ENCODE results near the gene PRAC1. TPM values are rescaled to one million over a fixed set of nuclear protein-coding genes. Genes with fewer than 3 reads are reported as not detected.
A peak's percentile ranks its signal among the peaks of the same experiment; 100 is the strongest.

PRAC1 gene
- polyA plus RNA-seq, 6 donors from 2014 or later: not detected

DNA sequence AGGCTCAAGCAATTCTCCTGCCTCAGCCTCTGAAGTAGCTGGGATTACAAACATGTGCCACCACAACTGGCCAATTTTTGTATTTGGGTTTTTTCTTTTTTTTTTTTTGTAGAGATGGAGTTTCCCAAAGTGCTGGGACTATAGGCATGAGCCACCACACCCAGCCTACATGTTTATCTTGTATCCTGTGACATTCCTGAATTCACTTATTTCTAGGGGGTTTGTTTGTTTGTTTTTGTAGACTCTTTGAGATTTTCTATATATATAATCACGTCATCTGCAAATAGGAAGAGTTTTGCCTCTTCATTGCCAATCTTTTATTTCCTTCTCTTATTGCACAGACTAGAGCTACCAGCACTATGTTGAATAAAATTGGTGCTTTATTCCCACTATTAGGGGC lies 29.1 kb downstream of the PRAC1 start:
- Mint-ChIP-seq H3K27ac (no peak overlapping the region), H3K36me3 (peaks cover 5 to 13% of the 10 kb centered on the region in 2 donors), H3K27me3 (peaks cover 37 to 58% (median 52%) of the 10 kb centered on the region in 3 donors), H3K4me1 (no peaks in the 10 kb centered on the region), H3K9me3 (peaks cover 2 to 18% (median 5%) of the 10 kb centered on the region in 7 donors), H3K4me3 (no peak overlapping the region)
- DNase-seq (no peak), ATAC-seq (ENCODE audit: low read depth in 2 of 2) (no peak)

DNA sequence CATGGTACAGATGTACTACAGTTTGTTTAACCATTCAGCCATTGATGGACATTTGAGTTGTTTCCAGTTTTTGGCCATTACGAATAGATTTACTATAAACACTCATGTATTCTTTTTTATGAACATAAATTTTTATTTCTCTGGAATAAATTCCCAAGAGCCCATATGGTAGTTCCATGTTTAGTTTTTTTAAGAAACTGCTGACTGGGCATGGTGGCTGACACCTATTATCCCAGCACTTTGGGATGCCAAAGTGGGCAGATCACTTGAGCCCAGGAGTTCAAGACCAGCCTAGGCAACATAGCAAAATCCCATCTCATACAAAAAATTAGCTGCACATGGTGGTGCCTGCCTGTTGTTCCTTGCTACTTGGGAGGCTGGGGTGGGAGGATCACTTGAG lies 30.3 kb downstream of the PRAC1 start:
- H3K27ac Mint-ChIP-seq: no peak overlapping the region
- no peaks in the 10 kb centered on the region for H3K4me1 Mint-ChIP-seq
- DNase-seq (no peak), ATAC-seq (ENCODE audit: low read depth in 2 of 2) (no peak)
- peaks cover 36 to 47% (median 43%) of the 10 kb centered on the region in 3 donors for H3K27me3 Mint-ChIP-seq
- H3K4me3 Mint-ChIP-seq: no peak overlapping the region
- peaks cover 2 to 18% (median 5%) of the 10 kb centered on the region in 7 donors for H3K9me3 Mint-ChIP-seq
- H3K36me3 Mint-ChIP-seq: peaks cover 5 to 13% of the 10 kb centered on the region in 2 donors

DNA sequence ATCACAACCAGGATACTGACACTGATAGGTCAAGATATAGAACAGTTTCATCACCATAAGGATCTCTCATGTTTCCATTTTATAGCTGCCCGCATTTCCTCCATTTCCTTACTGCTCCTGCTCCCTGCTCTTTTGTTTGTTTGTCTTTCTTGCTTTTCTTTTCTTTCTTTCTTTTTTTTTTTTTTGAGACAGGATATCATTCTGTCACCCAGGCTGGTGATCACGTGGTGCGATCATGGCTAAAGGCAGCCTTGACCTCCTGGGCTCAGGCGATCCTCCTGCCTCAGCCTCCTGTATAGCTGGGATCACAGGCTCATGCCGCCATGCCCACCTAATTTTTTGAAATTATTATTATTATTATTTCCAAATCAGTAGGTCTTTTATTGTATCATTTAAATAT lies 31.7 kb downstream of the PRAC1 start:
- H3K4me1 Mint-ChIP-seq: no peaks in the 10 kb centered on the region
- H3K4me3 Mint-ChIP-seq: no peak overlapping the region
- ATAC-seq (ENCODE audit: low read depth in 2 of 2) (no peak), DNase-seq (no peak)
- peaks cover 2 to 11% (median 5%) of the 10 kb centered on the region in 7 donors for H3K9me3 Mint-ChIP-seq
- H3K27me3 Mint-ChIP-seq: peaks cover 25 to 39% (median 30%) of the 10 kb centered on the region in 3 donors
- no peak overlapping the region for H3K27ac Mint-ChIP-seq
- H3K36me3 Mint-ChIP-seq: peaks cover 5 to 13% of the 10 kb centered on the region in 2 donors

DNA sequence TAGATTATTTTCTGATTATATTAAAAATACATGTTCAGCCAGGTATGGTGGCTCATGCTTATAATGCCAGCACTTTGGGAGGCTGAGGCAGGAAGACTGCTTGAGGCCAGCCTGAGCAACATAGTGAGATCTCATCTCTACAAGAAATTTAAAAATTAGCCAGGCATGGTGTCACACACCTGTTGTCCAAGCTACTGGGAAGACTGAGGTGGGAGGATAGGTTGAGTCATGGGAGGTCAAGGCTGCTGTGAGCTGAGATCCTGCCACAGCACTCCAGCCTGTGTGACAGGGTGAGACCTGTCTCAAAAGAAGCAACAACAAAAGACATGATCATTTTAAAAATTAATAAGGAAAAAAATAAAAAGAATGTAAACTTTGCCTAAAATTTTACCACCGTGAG lies 40.7 kb downstream of the PRAC1 start:
- Mint-ChIP-seq H3K4me1 (peaks cover 0 to 6% (median 3%) of the 10 kb centered on the region in 3 donors), H3K27ac (no peak overlapping the region), H3K27me3 (peaks cover 44 to 68% (median 57%) of the 10 kb centered on the region in 3 donors), H3K9me3 (no peaks in the 10 kb centered on the region), H3K36me3 (no peaks in the 10 kb centered on the region), H3K4me3 (no peak overlapping the region)
- ATAC-seq (ENCODE audit: low read depth in 2 of 2) (no peak), DNase-seq (no peak)

DNA sequence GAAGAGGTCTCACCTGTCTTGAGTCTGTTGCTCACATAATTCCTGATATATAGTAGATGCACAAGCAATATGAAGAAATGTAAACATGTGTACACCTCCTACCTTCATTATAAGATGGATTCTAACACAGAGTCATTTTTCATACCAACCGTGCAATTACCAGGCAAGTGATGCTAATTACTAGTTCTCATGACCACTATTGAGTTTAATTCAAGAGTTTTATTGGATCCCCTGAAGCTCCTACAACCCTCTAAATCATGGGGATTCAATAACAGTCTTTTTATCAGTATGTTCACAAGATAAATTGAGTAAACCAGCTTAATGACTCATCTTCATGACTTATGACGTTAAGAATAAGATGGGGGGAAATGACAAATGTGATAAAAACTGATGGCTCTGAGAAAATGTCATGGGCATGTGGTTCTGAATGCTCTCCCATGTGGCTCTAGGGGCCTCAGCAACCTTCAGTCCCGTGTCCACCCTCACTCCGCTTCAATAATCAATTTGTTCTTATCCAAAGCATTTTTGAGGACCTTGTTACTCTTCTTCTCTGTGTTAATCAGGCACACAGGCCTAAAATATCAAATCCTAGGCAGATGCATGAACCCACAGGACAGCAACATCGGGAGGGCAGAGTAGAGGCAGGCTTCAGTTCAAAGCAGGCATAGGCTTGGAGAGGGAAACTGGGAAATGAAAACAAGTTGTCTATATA lies 42.8 kb downstream of the PRAC1 start:
- Mint-ChIP-seq H3K4me3 (no peak overlapping the region), H3K27me3 (peaks cover 54 to 76% (median 58%) of the 10 kb centered on the region in 3 donors), H3K27ac (no peak overlapping the region), H3K9me3 (no peaks in the 10 kb centered on the region), H3K4me1 (peaks cover 0 to 6% (median 3%) of the 10 kb centered on the region in 3 donors), H3K36me3 (no peaks in the 10 kb centered on the region)
- DNase-seq: no peak
- ATAC-seq (ENCODE audit: low read depth in 2 of 2): no peak

DNA sequence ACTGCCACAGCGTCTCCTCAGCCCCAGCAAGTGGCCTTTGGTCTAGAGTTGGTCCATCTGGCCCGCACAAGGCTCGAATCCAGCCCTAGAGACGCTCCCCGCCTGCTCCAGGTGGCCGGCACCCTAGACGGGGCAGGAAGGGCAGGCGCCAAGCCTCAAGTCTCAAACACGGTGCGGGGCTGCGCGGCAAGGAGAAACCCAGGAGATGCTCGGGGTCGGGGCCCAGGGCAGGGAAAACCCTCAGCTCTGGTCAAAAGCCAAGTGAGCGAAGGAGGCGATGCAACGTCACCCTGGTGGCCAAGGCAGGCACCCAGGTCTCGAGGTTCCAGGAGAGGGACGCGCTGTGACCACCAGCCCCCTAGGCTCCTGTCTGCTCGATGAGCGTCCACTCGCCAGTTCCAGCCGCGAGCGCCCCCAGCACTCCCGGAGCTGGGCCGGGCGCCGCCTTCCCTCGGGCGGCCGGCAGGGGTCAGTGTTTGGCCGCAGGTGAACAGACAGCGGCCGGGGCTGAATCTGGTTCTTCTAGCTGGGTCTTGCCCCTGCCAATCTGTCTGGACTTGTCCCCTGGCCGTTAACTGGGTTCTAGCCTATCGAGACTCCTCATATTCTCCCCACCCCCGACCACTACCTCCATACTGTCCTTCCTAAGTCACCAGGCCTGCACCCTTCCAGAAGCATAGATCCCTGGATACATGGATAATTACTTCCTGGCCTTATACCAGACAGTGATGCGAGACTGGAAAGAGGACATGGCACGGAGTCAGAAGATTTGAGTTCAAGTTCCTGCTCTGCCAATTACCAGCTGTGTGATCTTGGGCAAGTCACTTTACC lies 44.0 kb downstream of the PRAC1 start:
- peak; percentile 56 for DNase-seq
- Mint-ChIP-seq H3K4me3 (peak overlapping the region in 1 of 8 donors; percentile 63), H3K27me3 (peaks cover 52 to 70% (median 57%) of the 10 kb centered on the region in 3 donors), H3K4me1 (peaks cover 0 to 6% (median 3%) of the 10 kb centered on the region in 3 donors), H3K9me3 (no peaks in the 10 kb centered on the region), H3K36me3 (no peaks in the 10 kb centered on the region), H3K27ac (peak overlapping the region in 1 of 6 donors; percentile 89)
- peak; percentile 91 to 94 for ATAC-seq (ENCODE audit: low read depth in 2 of 2)

DNA sequence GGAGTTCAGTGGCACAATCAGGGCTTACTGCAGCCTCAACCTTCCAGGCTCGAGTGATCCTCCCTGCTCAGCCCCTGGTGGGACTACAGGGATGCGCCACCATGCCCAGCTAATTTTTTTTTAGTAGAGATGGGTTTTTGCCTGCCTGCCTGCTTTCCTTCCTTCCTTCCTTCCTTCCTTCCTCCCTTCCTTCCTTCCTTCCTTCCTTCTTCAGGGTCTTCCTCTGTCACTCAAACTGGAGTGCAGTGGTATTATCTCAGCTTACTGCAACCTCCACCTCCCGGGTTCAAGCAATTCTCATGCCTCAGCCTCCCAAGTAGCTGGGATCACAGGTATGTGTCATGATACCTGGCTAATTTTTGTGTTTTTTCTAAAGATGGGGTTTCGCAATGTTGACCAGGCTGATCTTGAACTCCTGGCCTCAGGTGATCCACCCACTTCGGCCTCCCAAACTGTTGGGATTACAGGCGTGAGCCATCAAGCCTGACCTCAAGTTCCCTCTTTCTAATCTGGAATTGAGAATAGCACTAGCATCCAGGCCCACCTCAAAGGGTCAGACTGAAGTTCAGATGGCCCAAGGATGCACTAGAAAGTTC lies 45.3 kb downstream of the PRAC1 start:
- Mint-ChIP-seq H3K27me3 (peaks cover 54 to 61% (median 58%) of the 10 kb centered on the region in 3 donors), H3K27ac (no peak overlapping the region)

DNA sequence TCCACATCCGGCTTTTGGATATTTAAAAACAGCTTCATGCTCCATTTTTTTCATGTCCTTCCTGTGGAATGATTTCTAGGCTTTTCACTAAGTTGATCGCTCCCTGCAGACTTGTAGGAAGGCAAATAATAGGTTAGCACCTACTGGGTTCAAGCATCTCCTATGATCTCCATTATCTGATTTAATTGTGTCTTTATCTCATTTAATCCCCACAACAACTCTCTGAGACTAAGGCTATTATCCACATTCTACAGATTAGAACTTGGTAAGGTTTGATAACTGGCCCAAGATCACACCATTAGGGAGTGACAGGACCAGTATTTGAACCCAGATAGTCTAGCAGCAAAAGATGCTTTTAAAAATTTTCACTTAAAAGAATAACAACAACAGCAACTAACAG lies 50.0 kb downstream of the PRAC1 start:
- Mint-ChIP-seq H3K27me3 (peaks cover 48 to 61% (median 61%) of the 10 kb centered on the region in 3 donors), H3K4me1 (peaks cover 5 to 8% (median 7%) of the 10 kb centered on the region in 3 donors), H3K4me3 (no peak overlapping the region), H3K27ac (no peak overlapping the region), H3K9me3 (no peaks in the 10 kb centered on the region), H3K36me3 (no peaks in the 10 kb centered on the region)
- DNase-seq (no peak), ATAC-seq (ENCODE audit: low read depth in 2 of 2) (no peak)

More for the DNA sequence above, 45.3 kb downstream of the PRAC1 start:
- H3K4me1 Mint-ChIP-seq: peaks cover 0 to 6% (median 3%) of the 10 kb centered on the region in 3 donors
- no peaks in the 10 kb centered on the region for H3K9me3 Mint-ChIP-seq
- no peak for DNase-seq
- no peak overlapping the region for H3K4me3 Mint-ChIP-seq
- ATAC-seq (ENCODE audit: low read depth in 2 of 2): no peak
- no peaks in the 10 kb centered on the region for H3K36me3 Mint-ChIP-seq

Other genes with a start within 250 kb of the PRAC1 start
- not detected for gene HOXB1, start 191.5 kb downstream of the PRAC1 start, polyA plus RNA-seq (ENCODE audit: low read depth in 6 of 6)
- 1 to 10 TPM; 2.3 to 9.3 (median 5.5) TPM for gene HOXB2, start 177.4 kb downstream of the PRAC1 start, polyA plus RNA-seq (ENCODE audit: low read depth in 6 of 6)
- gene HOXB4, start 144.2 kb downstream of the PRAC1 start, polyA plus RNA-seq (ENCODE audit: low read depth in 6 of 6): under 1 TPM in 2 of 6 donors, not detected in 4; 0.07 to 0.25 TPM
- gene HOXB3, start 132.3 kb downstream of the PRAC1 start, polyA plus RNA-seq (ENCODE audit: low read depth in 6 of 6): under 1 TPM in 1 of 6 donors, not detected in 5; 0.05 TPM
- gene HOXB5, start 128.7 kb downstream of the PRAC1 start, polyA plus RNA-seq (ENCODE audit: low read depth in 6 of 6): not detected
- not detected for gene HOXB6, start 117.5 kb downstream of the PRAC1 start, polyA plus RNA-seq (ENCODE audit: low read depth in 6 of 6)
- gene HOXB7, start 111.5 kb downstream of the PRAC1 start, polyA plus RNA-seq (ENCODE audit: low read depth in 6 of 6): under 1 TPM in 2 of 6 donors, not detected in 4; 0.24 to 0.58 TPM
- gene HOXB8, start 107.2 kb downstream of the PRAC1 start, polyA plus RNA-seq (ENCODE audit: low read depth in 6 of 6): not detected
- gene HOXB9, start 96.2 kb downstream of the PRAC1 start, polyA plus RNA-seq (ENCODE audit: low read depth in 6 of 6): not detected
- gene PRAC2, start 667 bp upstream of the PRAC1 start, polyA plus RNA-seq (ENCODE audit: low read depth in 6 of 6): not detected
- not detected for gene HOXB13, start 6.2 kb upstream of the PRAC1 start, polyA plus RNA-seq (ENCODE audit: low read depth in 6 of 6)
- gene TTLL6, start 94.7 kb upstream of the PRAC1 start, polyA plus RNA-seq (ENCODE audit: low read depth in 6 of 6): not detected
- gene CALCOCO2, start 108.5 kb upstream of the PRAC1 start, polyA plus RNA-seq (ENCODE audit: low read depth in 6 of 6): 100 to 1,000 TPM; 147 to 228 (median 187) TPM
- 100 to 1,000 TPM; 170 to 239 (median 193) TPM for gene ATP5MC1, start 170.3 kb upstream of the PRAC1 start, polyA plus RNA-seq (ENCODE audit: low read depth in 6 of 6)
- gene UBE2Z, start 185.9 kb upstream of the PRAC1 start, polyA plus RNA-seq (ENCODE audit: low read depth in 6 of 6): 10 to 100 TPM; 75.2 to 89.3 (median 76.9) TPM
- gene SNF8, start 222.3 kb upstream of the PRAC1 start, polyA plus RNA-seq (ENCODE audit: low read depth in 6 of 6): 100 to 1,000 TPM in 4 of 6 donors, 10 to 100 TPM in 2; 92.4 to 140 (median 108) TPM
- gene GIP, start 246.1 kb upstream of the PRAC1 start, polyA plus RNA-seq (ENCODE audit: low read depth in 6 of 6): not detected

Data from naive B cell (primary cell).